Breast epithelium (tissue), 3 donors: Measurements from ENCODE around the gene NWD2.
"Not testable (repeated sequence)": the region's sequence is repeated elsewhere in the genome, so short reads cannot be mapped to it uniquely, and the experiment has no call there.

Experiments
- CTCF ChIP-seq, 3 donors: fragments of 450-650 bp; IDR thresholded peaks; one replicate each; pipeline ENCODE4 v1.5.1; 2016 to 2017; ENCODE audit warnings: antibody characterized with exemption in 3 of 3, mild to moderate bottlenecking in 3 of 3, moderate library complexity in 3 of 3
- POLR2A ChIP-seq: fragments of 450-650 bp; IDR thresholded peaks from one replicate; pipeline ENCODE4 v1.6.1; 2016; ENCODE audit warnings: antibody characterized with exemption, mild to moderate bottlenecking, moderate library complexity
- POLR2AphosphoS5 ChIP-seq, 3 donors: sonication (generic); formaldehyde crosslinking; IDR thresholded peaks; one replicate each; pipeline ENCODE4 v1.6.1; 2017; ENCODE audit warnings: antibody characterized with exemption in 3 of 3

GRCh38 chr4:37204740-37205139 is 39.8 kb upstream of the NWD2 start:
- TF ChIP-seq CTCF (IDR thresholded peaks at IDR 0.05); POLR2AphosphoS5 (IDR thresholded peaks at IDR 0.05); POLR2A: not testable (repeated sequence)
